ENCODE measurements around the gene FANCE. TPM values are rescaled to one million over a fixed set of nuclear protein-coding genes. Genes with fewer than 3 reads are reported as not detected.

FANCE gene
- total RNA-seq, 1 experiment from 2014 or later, result 12.4 TPM

DNA sequence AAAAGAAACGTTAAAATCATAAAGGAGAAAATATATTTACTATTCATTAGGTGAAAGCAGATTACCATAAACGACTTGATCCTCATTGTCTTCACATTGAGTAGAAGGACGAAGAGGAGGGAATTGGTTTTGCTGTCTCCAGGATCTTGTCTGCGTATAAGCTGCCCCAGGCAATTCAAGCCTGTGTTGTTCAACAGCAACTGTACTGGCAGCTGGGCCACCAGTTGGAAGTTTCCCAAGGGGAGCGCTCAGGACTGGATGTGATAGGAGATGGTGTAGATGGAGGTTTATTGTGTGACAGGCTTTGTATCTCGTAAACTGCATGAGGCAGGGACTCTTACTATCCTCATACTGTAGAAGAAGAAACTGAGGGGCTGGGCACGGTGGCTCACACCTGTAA, 3.9 kb upstream of the FANCE start:
- intact Hi-C loops (cut with micrococcal nuclease; ENCODE audit: unreplicated experiment), result loop anchor here (2.0 to 5.0 kb wide), 2 partner anchors 46 to 77 kb away; no protein-coding TSS in a partner anchor
- no peak for DNase-seq
- CTCF ChIA-PET, result interaction anchor here (0.6 to 2.5 kb wide), 3 partner anchors 10 to 575 kb away, joined by 3 to 50 read pairs (median 5); partner anchors contain the start of gene PPARD
- H3K4me3 Mint-ChIP-seq (ENCODE audit: unreplicated experiment), result no peak overlapping the region
- peaks cover 7% of the 10 kb centered on the region for H3K4me1 Mint-ChIP-seq (ENCODE audit: low read depth, unreplicated experiment)
- no peaks in the 10 kb centered on the region for H3K36me3 ChIP-seq (ENCODE audit: control insufficient read depth, insufficient read depth, low read length)
- TF ChIP-seq, protein P1, sequence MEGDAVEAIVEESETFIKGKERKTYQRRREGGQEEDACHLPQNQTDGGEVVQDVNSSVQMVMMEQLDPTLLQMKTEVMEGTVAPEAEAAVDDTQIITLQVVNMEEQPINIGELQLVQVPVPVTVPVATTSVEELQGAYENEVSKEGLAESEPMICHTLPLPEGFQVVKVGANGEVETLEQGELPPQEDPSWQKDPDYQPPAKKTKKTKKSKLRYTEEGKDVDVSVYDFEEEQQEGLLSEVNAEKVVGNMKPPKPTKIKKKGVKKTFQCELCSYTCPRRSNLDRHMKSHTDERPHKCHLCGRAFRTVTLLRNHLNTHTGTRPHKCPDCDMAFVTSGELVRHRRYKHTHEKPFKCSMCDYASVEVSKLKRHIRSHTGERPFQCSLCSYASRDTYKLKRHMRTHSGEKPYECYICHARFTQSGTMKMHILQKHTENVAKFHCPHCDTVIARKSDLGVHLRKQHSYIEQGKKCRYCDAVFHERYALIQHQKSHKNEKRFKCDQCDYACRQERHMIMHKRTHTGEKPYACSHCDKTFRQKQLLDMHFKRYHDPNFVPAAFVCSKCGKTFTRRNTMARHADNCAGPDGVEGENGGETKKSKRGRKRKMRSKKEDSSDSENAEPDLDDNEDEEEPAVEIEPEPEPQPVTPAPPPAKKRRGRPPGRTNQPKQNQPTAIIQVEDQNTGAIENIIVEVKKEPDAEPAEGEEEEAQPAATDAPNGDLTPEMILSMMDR (IDR thresholded peaks at IDR 0.05; ENCODE audit: insufficient read depth in 1 of 2, low read depth in 1 of 2, low read length in 1 of 2, severe bottlenecking in 1 of 2, unreplicated experiment in 1 of 2), result no peak
- H3K9me3 ChIP-seq, result no peaks in the 10 kb centered on the region
- no peak overlapping the region for H3K4me3 ChIP-seq (ENCODE audit: low read depth, low read length)
- no peaks in the 10 kb centered on the region for H3K4me1 ChIP-seq
- POLR2A ChIA-PET, result no interaction called here
- H3K9me3 Mint-ChIP-seq (ENCODE audit: unreplicated experiment), result no peaks in the 10 kb centered on the region
- no peaks in the 10 kb centered on the region for H3K36me3 Mint-ChIP-seq (ENCODE audit: insufficient read depth, unreplicated experiment)
- H3K27me3 Mint-ChIP-seq (ENCODE audit: insufficient read depth, unreplicated experiment), result no peaks in the 10 kb centered on the region
- H3K27ac Mint-ChIP-seq (ENCODE audit: unreplicated experiment), result no peak overlapping the region
- H3K27me3 ChIP-seq (replicated peaks; ENCODE audit: control insufficient read depth, insufficient read depth, low read length), result no peaks in the 10 kb centered on the region
- BruUV-seq (replicated peaks), result no TSS peak

DNA sequence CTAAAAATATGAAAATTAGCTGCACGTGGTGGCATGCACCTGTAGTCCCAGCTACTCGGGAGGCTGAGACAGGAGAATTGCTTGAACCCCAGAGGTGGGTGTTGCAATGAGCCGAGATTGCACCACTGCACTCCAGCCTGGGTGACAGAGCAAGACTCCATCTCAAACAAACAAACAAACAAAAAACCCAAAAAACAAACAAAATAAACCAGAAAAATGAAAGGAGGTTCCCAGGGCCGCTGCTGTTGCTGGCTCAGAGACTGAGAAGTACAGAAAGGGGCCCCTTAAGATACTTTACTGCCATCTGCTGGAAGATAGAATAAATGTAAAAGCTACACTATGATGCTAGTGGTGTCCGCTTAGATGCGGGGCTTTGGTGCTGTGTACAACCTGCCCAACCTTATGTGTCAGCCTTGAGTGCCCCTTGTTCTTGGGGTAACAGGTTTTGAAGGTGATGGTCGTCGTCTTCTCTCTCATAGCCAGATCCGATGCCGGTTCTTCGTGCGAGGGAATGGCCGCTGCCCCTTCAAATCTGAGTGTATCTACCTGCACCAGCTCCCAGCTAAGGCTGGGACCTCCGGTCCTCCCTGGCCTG, 2.8 kb upstream of the FANCE start:
- DNase-seq, result peak in 1 of 2 experiments; percentile 58
- H3K4me1 Mint-ChIP-seq (ENCODE audit: low read depth, unreplicated experiment), result peaks cover 7% of the 10 kb centered on the region
- no TSS peak for BruUV-seq (replicated peaks)

More for the DNA sequence above, 2.8 kb upstream of the FANCE start:
- Histone ChIP-seq H3K27me3 (replicated peaks; ENCODE audit: control insufficient read depth, insufficient read depth, low read length) (no peaks in the 10 kb centered on the region), H3K9me3 (no peaks in the 10 kb centered on the region), H3K4me3 (ENCODE audit: low read depth, low read length) (no peak overlapping the region), H3K4me1 (no peaks in the 10 kb centered on the region), H3K36me3 (ENCODE audit: control insufficient read depth, insufficient read depth, low read length) (no peaks in the 10 kb centered on the region)
- ChIA-PET POLR2A (interaction anchor here (0.6 to 1.0 kb wide), 2 partner anchors 30 to 33 kb away, joined by 3 to 4 read pairs; no protein-coding TSS in a partner anchor), CTCF (interaction anchor here (0.6 to 2.5 kb wide), 17 partner anchors 17 to 528 kb away, joined by 3 to 50 read pairs (median 3); partner anchors contain the start of genes DEF6 and PPARD)
- TF ChIP-seq, protein P1 (IDR thresholded peaks at IDR 0.05; ENCODE audit: insufficient read depth in 1 of 2, low read depth in 1 of 2, low read length in 1 of 2, severe bottlenecking in 1 of 2, unreplicated experiment in 1 of 2), result peak; percentile 70 to 73
- Mint-ChIP-seq H3K27ac (ENCODE audit: unreplicated experiment) (no peak overlapping the region), H3K9me3 (ENCODE audit: unreplicated experiment) (no peaks in the 10 kb centered on the region), H3K27me3 (ENCODE audit: insufficient read depth, unreplicated experiment) (no peaks in the 10 kb centered on the region), H3K4me3 (ENCODE audit: unreplicated experiment) (no peak overlapping the region), H3K36me3 (ENCODE audit: insufficient read depth, unreplicated experiment) (no peaks in the 10 kb centered on the region)
- intact Hi-C loops (cut with micrococcal nuclease; ENCODE audit: unreplicated experiment), result loop anchor here (1.0 to 5.0 kb wide), 5 partner anchors 34 to 152 kb away; partner anchors contain the start of genes DEF6 and PPARD

Data from Caco-2 (cell line).